ENCODE data around the gene GSDME.

Gene GSDME

DNA sequence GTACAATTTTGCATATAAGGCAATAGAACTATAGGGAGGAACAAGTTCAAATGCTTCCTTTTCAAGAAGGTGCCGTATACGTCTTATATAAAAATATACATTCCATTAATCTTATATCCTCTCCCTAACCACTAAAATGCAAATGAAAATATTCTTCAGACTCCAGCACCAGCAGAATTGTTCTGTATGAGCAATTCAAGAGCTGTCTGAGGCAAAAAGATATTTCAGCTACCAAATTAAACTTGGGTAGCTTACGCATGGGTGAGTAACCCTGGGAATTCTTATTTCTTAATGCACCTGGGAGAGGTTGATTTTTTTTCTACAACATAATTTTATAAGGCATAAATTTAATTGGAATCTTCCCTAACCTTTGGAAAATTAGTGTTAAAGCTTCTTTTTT is 42.2 kb upstream of the GSDME start:
- no peak overlapping the region for H3K27ac ChIP-seq (ENCODE audit: extremely low read depth, low read depth, low read length)
- CTCF ChIA-PET, result interaction anchor here (1.0 to 1.7 kb wide), 4 partner anchors 13 to 299 kb away, joined by 4 to 9 read pairs (median 6); no protein-coding TSS in a partner anchor

GRCh38 chr7:24798261-24798660 is 41.0 kb upstream of the GSDME start:
- no peak for TF ChIP-seq ZNF521 (tag by site-specific recombination; IDR thresholded peaks at IDR 0.05)
- no peak for TF ChIP-seq KLF1 (tag by site-specific recombination; IDR thresholded peaks at IDR 0.05)
- TF ChIP-seq ZNF26 (tag by site-specific recombination; IDR thresholded peaks at IDR 0.05), result no peak
- TF ChIP-seq YY1 (tag by site-specific recombination; IDR thresholded peaks at IDR 0.05), result no peak
- no peak for TF ChIP-seq ZNF514 (tag by site-specific recombination; IDR thresholded peaks at IDR 0.05)
- no peak for TF ChIP-seq ZNF626 (tag by site-specific recombination; IDR thresholded peaks at IDR 0.05)
- TF ChIP-seq ZNF664 (tag by site-specific recombination; IDR thresholded peaks at IDR 0.05), result no peak

More for the DNA sequence above, 42.2 kb upstream of the GSDME start:
- Histone ChIP-seq H3K36me3 (ENCODE audit: control insufficient read depth in 2 of 2, insufficient read depth in 1 of 2, low read length in 2 of 2) (peaks cover 0 to 23% of the 10 kb centered on the region in 2 experiments; a peak in 2 of 3 replicates), H3K4me3 (ENCODE audit: low read depth, low read length) (no peak overlapping the region), H3K4me1 (ENCODE audit: control insufficient read depth, insufficient read depth, low read length) (no peaks in the 10 kb centered on the region; the same call in 1 of the 2 replicates), H3K9me3 (ENCODE audit: control insufficient read depth, insufficient read depth, low read depth, low read length) (no peaks in the 10 kb centered on the region)
- TF ChIP-seq ZSCAN23 (tag by site-specific recombination; IDR thresholded peaks at IDR 0.05) (no peak), ZEB2 (tag by site-specific recombination; IDR thresholded peaks at IDR 0.05) (no peak), OVOL3 (tag by site-specific recombination; IDR thresholded peaks at IDR 0.05) (no peak), ZNF274 (IDR thresholded peaks at IDR 0.05; ENCODE audit: low read length) (no peak), ZNF274 (tag by site-specific recombination; IDR thresholded peaks at IDR 0.05; ENCODE audit: borderline replicate concordance) (no peak), ZFHX2 (tag by site-specific recombination; conservative IDR thresholded peaks at IDR 0.05) (no peak), ZNF292 (tag by site-specific recombination; IDR thresholded peaks at IDR 0.05; ENCODE audit: borderline replicate concordance, low read depth) (no peak), SALL2 (tag by site-specific recombination; IDR thresholded peaks at IDR 0.05; ENCODE audit: borderline replicate concordance) (no peak), ZNF600 (tag by site-specific recombination; IDR thresholded peaks at IDR 0.05) (no peak)
- TF ChIP-seq, protein P1, sequence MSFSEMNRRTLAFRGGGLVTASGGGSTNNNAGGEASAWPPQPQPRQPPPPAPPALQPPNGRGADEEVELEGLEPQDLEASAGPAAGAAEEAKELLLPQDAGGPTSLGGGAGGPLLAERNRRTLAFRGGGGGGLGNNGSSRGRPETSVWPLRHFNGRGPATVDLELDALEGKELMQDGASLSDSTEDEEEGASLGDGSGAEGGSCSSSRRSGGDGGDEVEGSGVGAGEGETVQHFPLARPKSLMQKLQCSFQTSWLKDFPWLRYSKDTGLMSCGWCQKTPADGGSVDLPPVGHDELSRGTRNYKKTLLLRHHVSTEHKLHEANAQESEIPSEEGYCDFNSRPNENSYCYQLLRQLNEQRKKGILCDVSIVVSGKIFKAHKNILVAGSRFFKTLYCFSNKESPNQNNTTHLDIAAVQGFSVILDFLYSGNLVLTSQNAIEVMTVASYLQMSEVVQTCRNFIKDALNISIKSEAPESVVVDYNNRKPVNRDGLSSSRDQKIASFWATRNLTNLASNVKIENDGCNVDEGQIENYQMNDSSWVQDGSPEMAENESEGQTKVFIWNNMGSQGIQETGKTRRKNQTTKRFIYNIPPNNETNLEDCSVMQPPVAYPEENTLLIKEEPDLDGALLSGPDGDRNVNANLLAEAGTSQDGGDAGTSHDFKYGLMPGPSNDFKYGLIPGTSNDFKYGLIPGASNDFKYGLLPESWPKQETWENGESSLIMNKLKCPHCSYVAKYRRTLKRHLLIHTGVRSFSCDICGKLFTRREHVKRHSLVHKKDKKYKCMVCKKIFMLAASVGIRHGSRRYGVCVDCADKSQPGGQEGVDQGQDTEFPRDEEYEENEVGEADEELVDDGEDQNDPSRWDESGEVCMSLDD (tag by site-specific recombination; IDR thresholded peaks at IDR 0.05), result no peak
- TF ChIP-seq, protein P2, sequence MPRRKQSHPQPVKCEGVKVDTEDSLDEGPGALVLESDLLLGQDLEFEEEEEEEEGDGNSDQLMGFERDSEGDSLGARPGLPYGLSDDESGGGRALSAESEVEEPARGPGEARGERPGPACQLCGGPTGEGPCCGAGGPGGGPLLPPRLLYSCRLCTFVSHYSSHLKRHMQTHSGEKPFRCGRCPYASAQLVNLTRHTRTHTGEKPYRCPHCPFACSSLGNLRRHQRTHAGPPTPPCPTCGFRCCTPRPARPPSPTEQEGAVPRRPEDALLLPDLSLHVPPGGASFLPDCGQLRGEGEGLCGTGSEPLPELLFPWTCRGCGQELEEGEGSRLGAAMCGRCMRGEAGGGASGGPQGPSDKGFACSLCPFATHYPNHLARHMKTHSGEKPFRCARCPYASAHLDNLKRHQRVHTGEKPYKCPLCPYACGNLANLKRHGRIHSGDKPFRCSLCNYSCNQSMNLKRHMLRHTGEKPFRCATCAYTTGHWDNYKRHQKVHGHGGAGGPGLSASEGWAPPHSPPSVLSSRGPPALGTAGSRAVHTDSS (tag by site-specific recombination; IDR thresholded peaks at IDR 0.05), result no peak
- POLR2A ChIA-PET, result interaction anchor here (0.6 kb wide), 1 partner anchor 12 kb away, joined by 6 read pairs; no protein-coding TSS in a partner anchor

More at GRCh38 chr7:24798261-24798660, 41.0 kb upstream of the GSDME start:
- no peak overlapping the region for H3K4me3 ChIP-seq (ENCODE audit: low read depth, low read length)
- ChIA-PET CTCF (no interaction called here), POLR2A (no interaction called here)
- peaks cover 0 to 16% of the 10 kb centered on the region in 2 experiments; a peak in 2 of 3 replicates for H3K36me3 ChIP-seq (ENCODE audit: control insufficient read depth in 2 of 2, insufficient read depth in 1 of 2, low read length in 2 of 2)
- H3K4me1 ChIP-seq (ENCODE audit: control insufficient read depth, insufficient read depth, low read length), result no peaks in the 10 kb centered on the region; the same call in 1 of the 2 replicates
- H3K27ac ChIP-seq (ENCODE audit: extremely low read depth, low read depth, low read length), result no peak overlapping the region
- no peaks in the 10 kb centered on the region for H3K9me3 ChIP-seq (ENCODE audit: control insufficient read depth, insufficient read depth, low read depth, low read length)

Data from HEK293 (cell line).